ENCODE data around the gene PMP22.

The PMP22 gene

GRCh38 chr17:15265131-15265530, at the start of gene PMP22:
Gene PMP22, minus strand, starts transcription at chr17:15265326. Its CDS starts 4,599 bp downstream, at chr17:15260727.
- no peak for DNase-seq

DNA sequence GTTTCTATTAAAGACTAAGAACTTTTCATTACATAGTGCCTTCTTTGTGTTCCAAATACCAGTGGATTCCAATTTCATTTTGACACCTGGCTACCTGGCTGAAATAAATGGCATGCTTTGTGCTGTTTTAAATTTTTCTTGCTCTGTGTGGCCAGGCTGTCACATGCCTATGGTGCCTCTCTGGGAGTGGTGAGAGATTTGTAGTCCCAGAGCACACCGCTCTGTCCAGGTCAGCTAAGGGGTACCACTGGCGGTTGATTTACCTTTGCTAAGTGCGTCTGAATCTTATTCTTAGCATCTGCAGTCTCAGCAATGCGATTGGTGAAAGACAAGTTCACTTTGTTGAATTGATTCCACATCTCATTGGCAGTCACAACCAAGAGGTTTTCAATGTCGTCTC, 46.9 kb upstream of the PMP22 start:
- DNase-seq = no peak

- no peak for DNase-seq
Observed at GRCh38 chr17:15309793-15310192, 44.7 kb upstream of the PMP22 start.

DNA sequence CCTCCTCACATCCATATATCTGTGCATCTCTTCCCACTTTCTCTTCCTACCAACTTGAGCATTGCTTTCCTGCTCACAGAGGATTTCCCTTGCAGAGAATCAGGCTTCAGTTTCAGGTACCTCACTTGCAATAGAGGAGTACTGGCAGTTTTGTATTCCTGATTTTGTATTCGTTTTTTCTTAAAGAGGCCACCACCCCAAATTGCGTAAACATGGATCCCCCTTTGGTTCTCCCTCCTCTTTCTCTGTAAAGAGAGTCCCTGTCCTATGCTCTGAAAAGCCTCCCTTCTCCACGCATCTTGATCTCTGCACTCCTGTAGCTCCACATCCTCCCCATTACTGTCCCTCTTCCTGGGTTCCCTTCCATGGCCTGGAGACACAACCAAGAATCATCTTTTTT, 44.1 kb upstream of the PMP22 start:
- no peak for DNase-seq

DNA sequence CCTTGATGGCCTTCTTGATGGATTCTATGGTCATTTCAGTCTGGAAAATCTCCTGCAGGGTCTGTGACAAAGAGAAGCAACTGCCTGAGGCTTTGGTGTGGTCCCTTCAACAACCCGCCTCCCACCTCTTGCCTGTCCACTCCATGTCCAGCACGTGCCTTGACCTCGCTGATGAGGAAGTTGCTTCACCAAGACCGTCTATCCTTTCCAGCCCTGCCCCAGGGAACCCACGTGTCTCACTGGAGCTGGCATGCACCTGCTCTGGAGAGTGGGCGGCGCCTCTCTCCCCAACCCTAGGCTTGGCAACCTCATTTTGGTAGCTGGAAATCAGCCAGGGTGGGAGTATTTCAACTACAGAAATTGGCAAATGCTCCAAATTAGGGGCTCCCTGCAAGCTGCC, 43.6 kb upstream of the PMP22 start:
- DNase-seq = no peak

DNA sequence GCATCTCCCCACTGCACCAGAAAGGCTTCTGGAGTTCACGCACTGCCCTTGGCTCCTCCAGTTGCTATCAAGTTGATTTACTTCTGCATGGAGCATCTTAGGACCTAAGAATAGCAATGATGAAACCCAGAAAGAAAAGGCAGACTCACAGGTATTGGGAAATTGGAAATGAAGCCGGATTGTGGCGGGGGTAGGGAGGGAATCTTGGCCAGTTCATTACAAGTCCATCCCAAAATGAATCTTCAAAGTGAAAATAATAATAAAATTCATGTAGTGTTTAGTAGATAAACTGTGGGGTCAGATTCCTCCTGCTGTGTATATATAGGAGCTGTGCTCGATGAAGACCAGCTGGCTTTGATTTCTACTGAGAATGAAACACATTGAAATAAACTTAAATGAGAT, 42.6 kb upstream of the PMP22 start:
- DNase-seq = no peak

- no peak for DNase-seq
Observed at GRCh38 chr17:15303851-15304250, 38.7 kb upstream of the PMP22 start.

- no peak for DNase-seq
Observed at GRCh38 chr17:15303268-15303667, 38.1 kb upstream of the PMP22 start.

DNA sequence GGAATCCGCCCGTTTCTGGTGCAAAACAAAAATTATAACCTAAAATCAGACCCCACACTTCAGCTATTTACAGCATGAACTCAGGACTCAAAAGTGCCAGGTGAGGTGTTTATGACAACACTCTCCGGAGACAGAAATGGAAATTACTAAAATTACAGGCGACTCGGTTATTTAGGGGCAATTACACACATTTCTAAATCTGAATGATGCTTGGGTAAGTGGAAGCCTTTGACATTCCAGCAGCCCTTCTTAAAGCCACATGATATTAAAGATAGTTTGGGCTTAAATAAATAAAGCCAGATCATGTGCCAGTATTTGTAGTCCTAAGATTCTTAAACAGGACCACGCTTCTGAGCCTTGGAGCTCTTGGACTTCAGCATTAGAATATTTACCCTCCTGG, 36.7 kb upstream of the PMP22 start:
- no peak for DNase-seq

GRCh38 chr17:15298176-15298575, 33.0 kb upstream of the PMP22 start:
- DNase-seq = no peak

DNA sequence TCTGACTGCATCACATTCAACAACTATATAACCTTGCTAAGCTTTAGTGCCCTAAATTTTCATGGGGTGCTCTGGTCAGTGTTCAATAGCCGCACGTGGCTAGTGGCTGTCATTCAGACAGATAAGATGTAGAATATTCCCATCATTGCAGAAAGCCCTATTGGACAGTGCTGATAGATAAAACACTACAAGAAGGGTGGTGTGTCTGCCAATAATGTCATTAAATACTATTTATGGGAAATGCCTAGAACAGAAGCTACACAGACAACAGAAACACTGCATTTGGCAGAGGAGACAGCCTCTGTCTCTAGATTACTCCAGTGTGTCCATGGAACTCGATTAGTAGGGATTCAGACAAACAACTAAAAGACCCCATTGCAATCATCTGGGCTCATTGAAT, 28.4 kb upstream of the PMP22 start:
- no peak for DNase-seq

- DNase-seq = no peak
Observed at GRCh38 chr17:15291674-15292361, 26.7 kb upstream of the PMP22 start.

DNA sequence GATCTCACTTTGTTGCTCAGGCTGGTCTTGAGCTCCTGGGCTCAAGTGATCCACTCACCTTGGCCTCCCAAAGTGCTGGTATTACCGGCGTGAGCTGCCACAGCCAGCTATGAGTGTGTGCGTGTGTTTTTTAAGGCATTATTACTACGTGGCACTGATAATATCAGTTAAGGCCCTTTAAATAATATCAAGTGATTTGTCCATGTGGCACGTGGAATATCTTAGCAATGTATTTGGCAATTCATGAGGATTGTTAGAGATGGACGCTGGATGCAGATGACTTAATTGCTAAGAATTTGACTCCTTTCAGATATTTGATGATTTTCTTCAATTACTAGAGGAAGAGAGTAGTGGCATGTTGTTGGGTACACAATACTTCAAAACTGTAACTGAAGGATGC, 25.5 kb upstream of the PMP22 start:
- no peak for DNase-seq

DNA sequence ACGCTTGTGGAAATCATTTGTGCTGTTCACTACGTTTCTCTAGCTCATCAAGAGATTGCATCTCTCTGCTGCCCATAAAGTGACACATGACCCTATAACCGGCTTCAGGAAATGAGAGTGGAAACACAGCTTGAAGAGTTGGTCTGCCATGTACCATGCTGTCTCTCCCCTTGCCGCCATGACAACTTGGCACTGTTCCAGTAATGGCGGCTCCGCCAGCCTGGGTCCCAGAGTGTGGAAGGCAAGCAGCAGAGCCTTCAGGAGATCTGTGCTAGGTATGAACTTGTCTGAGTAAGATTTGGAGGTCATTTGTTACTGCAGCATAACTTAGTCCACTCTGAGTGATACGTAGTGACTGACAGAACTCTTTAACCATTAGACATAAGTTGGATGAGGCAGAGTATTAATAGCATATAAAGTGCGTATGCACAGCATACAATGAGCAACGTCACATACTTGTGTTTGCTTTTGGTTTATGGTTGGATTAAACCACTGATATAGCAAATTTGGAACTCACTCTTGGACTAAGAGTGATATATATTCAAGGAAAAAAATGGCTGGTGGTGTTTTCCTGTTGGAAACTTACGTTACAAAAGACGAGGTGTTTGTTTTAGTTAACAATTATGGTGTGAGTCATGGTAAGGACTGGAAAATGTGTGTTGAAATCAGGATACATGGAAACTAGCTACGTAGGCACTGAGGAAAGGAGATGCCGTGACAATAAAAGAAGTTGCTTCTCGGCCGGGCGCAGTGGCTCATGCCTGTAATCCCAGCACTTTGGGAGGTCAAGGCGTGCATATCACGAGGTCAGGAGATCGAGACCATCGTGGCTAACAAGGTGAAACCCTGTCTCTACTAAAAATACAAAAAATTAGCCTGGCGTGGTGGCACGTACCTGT, 24.4 kb upstream of the PMP22 start:
- no peak for DNase-seq

- no peak for DNase-seq
Observed at GRCh38 chr17:15288859-15289258, 23.7 kb upstream of the PMP22 start.

GRCh38 chr17:15287538-15288267, 22.6 kb upstream of the PMP22 start:
- DNase-seq = no peak

DNA sequence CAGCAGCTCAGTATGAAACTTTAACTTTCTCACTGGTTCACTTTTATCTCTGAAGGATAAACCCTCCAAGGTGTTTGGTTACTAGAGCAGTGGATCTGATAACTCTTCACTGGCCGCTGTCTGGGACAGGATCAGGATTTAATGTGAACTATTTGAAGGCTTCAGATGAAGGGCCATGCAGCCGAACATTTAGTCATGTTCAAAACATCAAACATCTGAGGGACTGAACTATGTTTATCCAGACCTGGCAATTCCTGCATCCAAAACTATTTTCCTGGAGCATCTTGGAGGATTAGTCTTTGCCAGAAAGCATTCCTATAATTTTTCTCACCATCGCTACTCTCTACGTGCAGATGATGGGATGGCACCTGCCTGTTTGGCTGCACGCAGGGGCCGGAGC, 20.3 kb upstream of the PMP22 start:
- no peak for DNase-seq

GRCh38 chr17:15284537-15284936, 19.4 kb upstream of the PMP22 start:
- DNase-seq = no peak

DNA sequence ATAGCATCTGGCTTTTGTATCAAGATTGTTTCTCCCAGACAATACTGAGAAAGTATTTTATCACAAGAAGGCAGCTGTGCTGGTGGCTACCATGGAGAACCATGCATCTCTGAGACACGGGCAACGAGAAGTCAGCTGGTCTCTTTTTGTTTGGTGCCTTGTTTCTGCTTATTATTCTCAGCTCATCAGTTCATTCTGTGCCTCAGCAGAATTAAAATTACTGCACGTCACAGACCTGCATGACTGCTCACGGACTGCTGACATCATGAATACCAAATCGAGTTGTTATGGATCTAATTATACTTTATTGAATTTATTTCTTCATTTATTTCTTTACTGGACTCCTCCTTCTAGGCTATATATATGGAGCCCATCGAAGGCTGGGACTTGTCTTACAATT, 19.0 kb upstream of the PMP22 start:
- no peak for DNase-seq

DNA sequence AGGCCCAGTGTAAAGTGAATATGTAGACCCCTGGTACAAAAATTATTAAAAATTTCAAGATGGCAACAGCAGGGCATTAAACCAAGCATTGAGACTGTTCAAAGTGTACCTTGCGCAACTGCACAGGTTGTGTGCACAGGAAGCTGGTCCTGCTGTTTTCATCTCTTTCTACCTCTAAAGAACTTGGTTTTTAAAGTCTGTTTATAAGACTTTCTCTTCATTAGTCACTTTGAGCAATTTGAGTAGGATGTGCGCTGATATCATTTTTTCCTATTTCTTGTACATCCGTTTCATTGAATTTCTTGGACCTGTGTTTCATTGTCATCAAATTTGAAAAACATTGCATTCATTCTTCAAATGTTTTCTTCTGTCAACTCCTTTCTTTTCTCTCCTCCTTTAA, 16.8 kb upstream of the PMP22 start:
- no peak for DNase-seq

DNA sequence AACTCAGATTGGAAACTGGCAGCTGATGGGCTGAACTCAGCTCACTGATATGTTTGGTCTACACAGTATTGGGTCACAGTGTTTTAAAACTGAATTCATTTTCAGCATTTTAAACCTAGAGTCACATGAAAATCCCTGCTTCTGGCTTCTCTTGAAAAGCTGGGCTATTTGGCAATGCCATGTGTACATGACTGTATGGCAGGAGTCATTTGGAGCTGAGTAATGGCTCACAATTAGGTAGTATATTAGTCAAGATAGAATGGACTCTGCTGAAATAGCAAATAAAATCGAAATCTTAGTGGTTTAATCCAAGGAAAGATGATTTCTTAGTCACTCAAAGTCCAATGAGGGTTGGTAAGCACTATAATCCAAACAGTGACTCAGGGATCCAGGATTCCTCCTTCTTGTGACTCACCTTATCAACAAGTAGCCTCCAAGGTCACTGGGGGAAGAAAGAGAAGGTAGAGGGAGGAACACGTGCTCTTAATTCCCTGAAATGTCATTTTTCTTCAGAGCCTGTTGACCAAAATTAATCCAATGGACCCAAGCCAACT, 13.9 kb upstream of the PMP22 start:
- peak; percentile 35 for DNase-seq

DNA sequence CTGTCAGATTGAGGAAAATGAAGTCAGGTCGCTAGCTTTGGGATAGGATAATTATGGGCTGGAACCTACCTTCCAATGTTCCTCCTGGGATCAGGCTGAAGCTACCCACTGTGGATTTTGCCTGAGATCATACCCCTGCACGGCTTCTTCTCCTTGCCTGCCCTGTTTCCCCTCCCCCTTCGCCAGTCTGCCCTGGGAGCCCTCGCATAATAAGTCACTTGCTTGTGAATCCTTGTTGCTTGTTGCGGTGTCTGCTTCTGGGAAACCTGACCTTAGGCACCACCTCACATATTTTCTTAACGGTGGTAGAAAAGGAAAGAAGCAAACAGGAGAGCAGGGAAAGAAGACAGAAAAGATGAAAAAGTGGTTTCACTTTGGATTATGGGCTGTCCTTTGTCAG, 13.3 kb upstream of the PMP22 start:
- DNase-seq = no peak

GRCh38 chr17:15274017-15274416, 8.9 kb upstream of the PMP22 start:
- DNase-seq = no peak

All from amniotic stem cell (primary cell).